GM10266 (cell line): ENCODE measurements around the gene ZSCAN16.

Source experiments
- DNase-seq: peaks from one replicate; pipeline ENCODE4 v3.0.0; 2012; ENCODE audit errors: extremely low spot score
- CTCF ChIP-seq: IDR thresholded peaks from 2 replicates; pipeline ENCODE4 v1.5.1; 2012; ENCODE audit warnings: mild to moderate bottlenecking, low read depth; ENCODE audit not compliant: control insufficient read depth, insufficient read depth; ENCODE audit errors: missing control alignments

The ZSCAN16 gene

GRCh38 chr6:28141500-28142329 is 17.3 kb downstream of the ZSCAN16 start, which contains the start of gene ZKSCAN8:
ZKSCAN8 (plus strand) TSS chr6:28141883; CDS start chr6:28148408, 6,525 bp downstream.
- no peak for TF ChIP-seq CTCF
- DNase-seq: peak; percentile 78

- no peak for TF ChIP-seq CTCF
- DNase-seq: no peak
Measured at GRCh38 chr6:28142446-28142845, 18.0 kb downstream of the ZSCAN16 start.

GRCh38 chr6:28145231-28145630 is 20.8 kb downstream of the ZSCAN16 start:
- TF ChIP-seq CTCF: no peak
- no peak for DNase-seq

GRCh38 chr6:28152531-28152930 is 28.1 kb downstream of the ZSCAN16 start:
- TF ChIP-seq CTCF: no peak
- DNase-seq: no peak

GRCh38 chr6:28153546-28153945 is 29.1 kb downstream of the ZSCAN16 start:
- no peak for DNase-seq
- no peak for TF ChIP-seq CTCF

- TF ChIP-seq CTCF: no peak
- no peak for DNase-seq
Measured at GRCh38 chr6:28154357-28154756, 29.9 kb downstream of the ZSCAN16 start.

GRCh38 chr6:28158318-28158717 is 33.9 kb downstream of the ZSCAN16 start:
- no peak for DNase-seq

More at GRCh38 chr6:28158318-28158717, 33.9 kb downstream of the ZSCAN16 start:
- TF ChIP-seq CTCF: no peak
